CD14-positive monocyte (primary cell): ENCODE measurements around the gene PRKD1. TPM values are rescaled to one million over a fixed set of nuclear protein-coding genes. Genes with fewer than 3 reads are reported as not detected.

Source experiments
- DNase-seq, 3 donors: peaks; one replicate each; pipeline ENCODE4 v3.0.0-alpha.2; 2011 to 2022
- H2AFZ ChIP-seq: 2 replicates; pipeline ENCODE4 v1.6.0; 2012; ENCODE audit warnings: mild to moderate bottlenecking, low read depth, low read length, inconsistent platforms; ENCODE audit not compliant: insufficient read depth, poor library complexity, severe bottlenecking
- H3K27ac ChIP-seq, 2 donors: 1 replicate in 1 of 2; 2 replicates in 1 of 2; pipeline ENCODE4 v1.5.1; 2012 to 2013; ENCODE audit warnings: low read length in 2 of 2, control low read depth in 1 of 2, inconsistent platforms in 1 of 2, low read depth in 1 of 2, mild to moderate bottlenecking in 1 of 2
- H3K27me3 ChIP-seq, 2 donors: one replicate each; pipeline versions ENCODE4 v1.6.0 to v1.6.1; 2011 to 2013; ENCODE audit warnings: low read length in 2 of 2; ENCODE audit not compliant: control insufficient read depth in 2 of 2, insufficient read depth in 2 of 2
- H3K36me3 ChIP-seq, 2 donors: replicated peaks in 1 of 2; 1 replicate in 1 of 2; 2 replicates in 1 of 2; pipeline versions ENCODE4 v1.5.1 to v1.6.1; 2012 to 2013; ENCODE audit warnings: low read length in 2 of 2, control low read depth in 1 of 2, inconsistent platforms in 1 of 2, mild to moderate bottlenecking in 1 of 2; ENCODE audit not compliant: insufficient read depth in 2 of 2, control insufficient read depth in 1 of 2
- H3K4me1 ChIP-seq, 2 donors: 1 replicate in 1 of 2; 2 replicates in 1 of 2; pipeline versions ENCODE4 v1.5.1 to v1.6.1; 2012 to 2013; ENCODE audit warnings: low read length in 2 of 2, control low read depth in 1 of 2, inconsistent platforms in 1 of 2, mild to moderate bottlenecking in 1 of 2, moderate library complexity in 1 of 2; ENCODE audit not compliant: insufficient read depth in 2 of 2, control insufficient read depth in 1 of 2
- H3K4me2 ChIP-seq: replicated peaks from 2 replicates; pipeline ENCODE3; 2012; ENCODE audit warnings: low read length, moderate library complexity, mild to moderate bottlenecking; ENCODE audit not compliant: poor library complexity, severe bottlenecking; ENCODE audit errors: extremely low read depth
- H3K4me3 ChIP-seq, 3 experiments: fragments of 200-600 bp in 1 of 3; sonication (generic) in 1 of 3; replicated peaks in 1 of 3; 1 replicate in 2 of 3; 2 replicates in 1 of 3; pipeline ENCODE4 v1.5.1; 2011 to 2013; ENCODE audit warnings: low read length in 3 of 3, mild to moderate bottlenecking in 3 of 3, control low read depth in 2 of 3, low read depth in 2 of 3, inconsistent platforms in 1 of 3, moderate library complexity in 1 of 3
- H3K79me2 ChIP-seq: 2 replicates; pipeline ENCODE4 v1.6.0; 2012; ENCODE audit warnings: mild to moderate bottlenecking, control low read depth, inconsistent platforms, low read length, moderate library complexity; ENCODE audit not compliant: insufficient read depth
- H3K9ac ChIP-seq: 2 replicates; pipeline ENCODE4 v1.6.0; 2017; ENCODE audit warnings: low read length, mild to moderate bottlenecking; ENCODE audit not compliant: insufficient read depth, poor library complexity, severe bottlenecking
- H3K9me3 ChIP-seq, 2 donors: replicated peaks in 1 of 2; 1 replicate in 1 of 2; 2 replicates in 1 of 2; pipeline versions ENCODE4 v1.5.1 to v1.6.1; 2012 to 2013; ENCODE audit warnings: low read length in 2 of 2, control low read depth in 1 of 2; ENCODE audit not compliant: control insufficient read depth in 1 of 2, insufficient read depth in 1 of 2
- H4K20me1 ChIP-seq: 2 replicates; pipeline ENCODE4 v1.6.0; 2012; ENCODE audit warnings: mild to moderate bottlenecking, low read length, control low read depth, moderate library complexity; ENCODE audit not compliant: insufficient read depth
- H3K27ac Mint-ChIP-seq, 7 donors: one replicate each; pipeline ENCODE4 v1.8.0; 2020; ENCODE audit warnings: mild to moderate bottlenecking in 7 of 7, mixed read lengths in 7 of 7, moderate library complexity in 6 of 7, inconsistent platforms in 2 of 7
- H3K27me3 Mint-ChIP-seq, 3 donors: one replicate each; pipeline ENCODE4 v1.8.0; 2021 to 2022; ENCODE audit warnings: low read depth in 3 of 3, mild to moderate bottlenecking in 3 of 3, mixed read lengths in 3 of 3, moderate library complexity in 3 of 3, inconsistent platforms in 1 of 3
- H3K36me3 Mint-ChIP-seq, 2 donors: one replicate each; pipeline ENCODE4 v1.8.0; 2020; ENCODE audit warnings: mixed read lengths in 2 of 2, inconsistent platforms in 1 of 2, mild to moderate bottlenecking in 1 of 2
- H3K4me1 Mint-ChIP-seq: one replicate; pipeline ENCODE4 v1.8.0; 2020; ENCODE audit warnings: mild to moderate bottlenecking, mixed read lengths
- H3K4me3 Mint-ChIP-seq, 2 donors: one replicate each; pipeline ENCODE4 v1.8.0; 2020; ENCODE audit warnings: mild to moderate bottlenecking in 2 of 2, mixed read lengths in 2 of 2, moderate library complexity in 1 of 2
- H3K9me3 Mint-ChIP-seq, 7 donors: one replicate each; pipeline ENCODE4 v1.8.0; 2020 to 2022; ENCODE audit warnings: mixed read lengths in 7 of 7, mild to moderate bottlenecking in 6 of 7, moderate library complexity in 6 of 7, inconsistent platforms in 2 of 7
- CTCF ChIP-seq: fragments of 200-600 bp; IDR thresholded peaks from one replicate; pipeline ENCODE4 v1.8.0; 2022; ENCODE audit warnings: antibody characterized with exemption, mild to moderate bottlenecking
- WGBS: methylation state at CpG from one replicate; pipeline ENCODE4 v1.1.5; 2013; ENCODE audit warnings: missing lambda C conversion rate; ENCODE audit not compliant: insufficient coverage; 5-methylcytosine and 5-hydroxymethylcytosine counted together
- intact Hi-C, 2 donors: fragments of 100-400 bp; cut with micrococcal nuclease; formaldehyde crosslinking; loops; one replicate each; pipeline versions ENCODE4 v1.15.0 to v1.15.1; 2023
- polyA plus RNA-seq, 3 donors: library from polyadenylated mRNA; depleted of rRNA in 1 of 3; unstranded in 2 of 3; stranded (reverse) in 1 of 3; fragments of 300-500 nt in 2 of 3; fragments of >200 nt in 1 of 3; fragmentation: Illumina TruSeq in 2 of 3; gene quantifications; 1 replicate in 2 of 3; 2 replicates in 1 of 3; pipeline ENCODE4 v1.2.3, GENCODE V29; 2012 to 2021

The PRKD1 gene
- polyA plus RNA-seq, 3 donors, result not detected

DNA sequence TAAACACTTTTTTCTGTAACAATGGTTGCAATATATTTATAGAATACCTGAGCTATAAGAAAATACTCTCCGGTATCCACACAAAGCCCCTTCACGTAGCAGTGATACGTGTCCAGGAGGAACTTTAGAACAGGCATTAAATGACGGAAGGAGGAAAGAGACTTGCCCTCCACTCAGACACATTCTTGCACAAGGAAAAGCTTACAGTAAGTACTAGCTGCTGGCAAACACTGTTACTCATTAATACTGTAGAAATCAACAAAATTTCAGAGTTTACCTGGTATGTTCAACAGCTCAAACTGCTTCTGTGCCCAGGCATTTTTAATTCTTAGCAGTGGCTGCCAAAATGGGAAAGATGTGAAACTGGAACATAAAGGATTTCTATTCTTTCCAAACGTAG lies 41.7 kb downstream of the PRKD1 start:
- no peak for TF ChIP-seq CTCF
- DNase-seq, result no peak
- no peaks in the 10 kb centered on the region for H3K4me1 ChIP-seq
- H3K9me3 ChIP-seq, result peaks cover 0 to 4% of the 10 kb centered on the region in 2 donors
- H3K4me2 ChIP-seq, result no peak overlapping the region
- WGBS, result 100% methylated on average over 4 of the region's 5 CpGs
- intact Hi-C loops, result no loop called here
- Mint-ChIP-seq H3K27me3 (peaks cover 0 to 5% (median 0%) of the 10 kb centered on the region in 3 donors), H3K4me3 (no peak overlapping the region), H3K4me1 (no peaks in the 10 kb centered on the region), H3K9me3 (peaks cover 3 to 8% (median 5%) of the 10 kb centered on the region in 7 donors), H3K36me3 (no peaks in the 10 kb centered on the region), H3K27ac (no peak overlapping the region)
- no peaks in the 10 kb centered on the region for H3K27me3 ChIP-seq
- H3K4me3 ChIP-seq, result no peak overlapping the region
- no peak overlapping the region for H3K9ac ChIP-seq
- H2AFZ ChIP-seq, result no peak overlapping the region
- no peaks in the 10 kb centered on the region for H3K36me3 ChIP-seq
- H3K79me2 ChIP-seq, result no peaks in the 10 kb centered on the region
- no peak overlapping the region for H3K27ac ChIP-seq
- H4K20me1 ChIP-seq, result no peaks in the 10 kb centered on the region

GRCh38 chr14:29868000-29868399 lies 59.6 kb downstream of the PRKD1 start:
- H2AFZ ChIP-seq, result no peak overlapping the region
- no peak overlapping the region for H3K4me3 ChIP-seq
- Mint-ChIP-seq H3K4me1 (no peaks in the 10 kb centered on the region), H3K4me3 (no peak overlapping the region), H3K9me3 (peaks cover 0 to 7% (median 1%) of the 10 kb centered on the region in 7 donors), H3K27ac (no peak overlapping the region), H3K36me3 (no peaks in the 10 kb centered on the region), H3K27me3 (no peaks in the 10 kb centered on the region)
- H4K20me1 ChIP-seq, result no peaks in the 10 kb centered on the region
- H3K9ac ChIP-seq, result no peak overlapping the region
- H3K36me3 ChIP-seq, result no peaks in the 10 kb centered on the region
- no peaks in the 10 kb centered on the region for H3K27me3 ChIP-seq
- no peaks in the 10 kb centered on the region for H3K79me2 ChIP-seq
- no peak overlapping the region for H3K27ac ChIP-seq
- no peaks in the 10 kb centered on the region for H3K9me3 ChIP-seq
- no peak for DNase-seq
- 86% methylated on average over 2 of the region's 3 CpGs for WGBS
- no peak overlapping the region for H3K4me2 ChIP-seq
- intact Hi-C loops, result no loop called here
- H3K4me1 ChIP-seq, result no peaks in the 10 kb centered on the region
- no peak for TF ChIP-seq CTCF
